Choroid plexus epithelial cell (primary cell): Measurements from ENCODE around the gene TBCA.
"Not testable (repeated sequence)": the region's sequence is repeated elsewhere in the genome, so short reads cannot be mapped to it uniquely, and the experiment has no call there.

Source experiments
- DNase-seq: peaks from one replicate; pipeline ENCODE4 v3.0.0-alpha.2; 2010; ENCODE audit warnings: low read depth
- H3K4me3 ChIP-seq: 2 replicates; pipeline ENCODE4 v1.5.1; 2011; ENCODE audit warnings: low read depth, mild to moderate bottlenecking, control low read depth, low read length, moderate library complexity
- TF ChIP-seq, protein P1 (sequence below): conservative IDR thresholded peaks from 2 replicates; pipeline ENCODE4 v1.5.1; 2011; ENCODE audit warnings: low read depth, mild to moderate bottlenecking, control low read depth, inconsistent platforms, low read length, moderate library complexity

TBCA gene

DNA sequence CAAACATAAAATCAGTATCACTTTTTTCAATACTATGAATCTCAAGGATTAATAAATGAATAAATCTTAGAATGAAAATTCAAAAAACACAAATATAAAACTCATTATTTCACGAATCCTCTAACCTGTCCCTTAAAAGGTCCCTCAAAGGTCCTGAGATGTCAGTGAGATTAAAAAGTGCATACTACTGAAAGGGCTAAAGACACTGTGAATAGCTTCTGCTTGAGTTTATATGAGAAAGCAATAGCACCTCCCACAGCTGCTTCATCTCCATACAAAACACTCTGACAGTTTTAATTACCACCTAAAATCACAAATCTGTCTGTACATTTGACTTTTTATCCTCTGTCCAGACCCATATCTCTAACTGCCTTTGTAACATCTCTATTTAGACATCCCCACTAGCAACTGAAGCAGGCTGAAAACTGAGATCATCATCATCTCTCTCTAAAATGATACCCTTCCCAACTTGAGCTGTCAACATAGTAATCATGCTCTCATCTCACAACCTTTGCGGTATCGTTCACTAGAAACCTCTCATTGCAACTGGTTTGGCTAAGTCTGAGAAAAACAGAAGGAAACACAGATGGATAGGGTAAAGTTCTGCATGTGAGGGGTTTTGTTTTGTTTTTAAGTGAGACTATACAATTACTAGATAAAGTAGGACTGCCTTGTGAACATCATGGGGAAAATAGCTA lies 56.3 kb downstream of the TBCA start:
- DNase-seq = no peak
- TF ChIP-seq, protein P1, sequence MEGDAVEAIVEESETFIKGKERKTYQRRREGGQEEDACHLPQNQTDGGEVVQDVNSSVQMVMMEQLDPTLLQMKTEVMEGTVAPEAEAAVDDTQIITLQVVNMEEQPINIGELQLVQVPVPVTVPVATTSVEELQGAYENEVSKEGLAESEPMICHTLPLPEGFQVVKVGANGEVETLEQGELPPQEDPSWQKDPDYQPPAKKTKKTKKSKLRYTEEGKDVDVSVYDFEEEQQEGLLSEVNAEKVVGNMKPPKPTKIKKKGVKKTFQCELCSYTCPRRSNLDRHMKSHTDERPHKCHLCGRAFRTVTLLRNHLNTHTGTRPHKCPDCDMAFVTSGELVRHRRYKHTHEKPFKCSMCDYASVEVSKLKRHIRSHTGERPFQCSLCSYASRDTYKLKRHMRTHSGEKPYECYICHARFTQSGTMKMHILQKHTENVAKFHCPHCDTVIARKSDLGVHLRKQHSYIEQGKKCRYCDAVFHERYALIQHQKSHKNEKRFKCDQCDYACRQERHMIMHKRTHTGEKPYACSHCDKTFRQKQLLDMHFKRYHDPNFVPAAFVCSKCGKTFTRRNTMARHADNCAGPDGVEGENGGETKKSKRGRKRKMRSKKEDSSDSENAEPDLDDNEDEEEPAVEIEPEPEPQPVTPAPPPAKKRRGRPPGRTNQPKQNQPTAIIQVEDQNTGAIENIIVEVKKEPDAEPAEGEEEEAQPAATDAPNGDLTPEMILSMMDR = no peak
- no peak overlapping the region for H3K4me3 ChIP-seq

DNA sequence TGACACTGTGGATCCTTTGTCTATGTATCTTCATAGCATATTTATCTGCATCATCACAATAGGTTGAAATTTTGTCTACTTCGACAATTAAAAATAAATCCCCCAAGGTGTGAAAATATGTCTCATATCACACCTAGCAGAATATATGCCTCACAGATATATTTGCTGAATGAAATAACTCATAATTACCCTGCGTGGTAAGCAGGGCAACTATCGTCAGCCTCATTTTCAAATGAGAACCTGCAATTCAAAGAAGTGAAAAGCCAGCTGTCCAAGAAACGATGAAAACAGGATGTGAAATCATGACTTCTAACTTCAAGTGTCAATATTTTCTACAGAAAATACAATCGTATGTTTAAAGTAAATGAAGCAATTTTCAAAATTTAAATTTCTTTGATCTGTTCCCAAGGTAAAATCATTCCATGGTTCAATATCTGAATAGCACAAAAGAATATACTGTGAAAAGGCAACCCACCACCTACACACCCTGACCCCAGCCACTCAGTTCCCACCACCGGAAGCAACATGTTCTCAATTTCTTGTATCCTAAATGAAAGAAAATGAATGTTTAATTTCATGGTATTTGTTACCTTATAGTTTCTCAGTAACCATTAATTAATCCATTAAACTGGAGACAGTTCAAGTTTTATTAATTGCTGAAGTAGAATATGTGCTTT lies 57.1 kb downstream of the TBCA start:
- TF ChIP-seq, protein P1 = no peak
- DNase-seq = no peak
- no peak overlapping the region for H3K4me3 ChIP-seq

DNA sequence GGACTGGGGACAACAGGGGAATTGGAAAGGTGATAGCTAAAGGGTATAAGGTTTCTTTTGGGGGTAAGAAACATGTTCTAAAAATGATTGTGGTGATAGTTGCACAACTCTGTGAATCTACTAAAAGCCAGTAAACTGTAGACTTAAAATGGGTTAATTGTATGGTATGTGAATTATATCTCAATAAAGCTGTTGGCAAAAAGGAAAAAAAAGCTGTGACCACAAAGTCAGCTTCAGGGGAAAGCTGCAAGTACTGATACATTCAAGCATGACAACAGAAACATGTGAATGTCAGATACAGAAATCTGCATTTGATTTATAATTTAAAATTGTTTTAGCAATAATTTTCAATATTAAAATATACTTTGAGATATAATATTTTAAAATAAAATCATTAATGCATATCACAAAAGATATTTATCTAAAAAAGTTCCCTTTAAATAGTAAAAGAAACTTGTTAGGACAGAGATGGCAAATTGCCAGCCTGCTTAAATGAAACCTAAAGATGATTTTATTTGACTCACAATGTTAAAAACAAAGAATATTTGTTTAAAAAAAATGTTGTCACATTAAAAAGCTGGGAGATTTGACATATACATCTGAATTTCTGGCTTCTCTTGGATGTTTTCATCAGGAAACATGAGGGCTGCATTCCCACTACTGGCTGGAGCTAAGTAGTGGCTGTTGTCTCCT lies 66.0 kb downstream of the TBCA start:
- TF ChIP-seq, protein P1 = no peak
- peak; percentile 30 for DNase-seq
- H3K4me3 ChIP-seq = no peak overlapping the region

DNA sequence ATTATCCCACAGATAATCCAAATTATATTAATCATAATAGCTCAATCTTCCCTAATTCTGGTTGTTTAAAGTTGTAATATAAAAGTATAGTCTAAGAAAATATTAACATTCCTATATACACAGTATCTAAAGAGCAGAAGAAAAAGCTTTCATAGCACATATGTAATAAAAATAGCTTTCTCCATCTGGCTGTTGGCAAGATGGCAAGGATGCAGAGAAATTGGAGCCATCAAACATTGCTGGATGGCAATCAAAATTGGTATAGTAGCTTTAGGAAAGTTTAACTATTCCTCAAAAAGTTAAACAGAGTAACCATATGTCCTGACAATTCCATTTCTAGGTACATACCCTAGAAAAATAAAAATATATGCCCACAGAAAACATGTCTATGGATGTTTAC lies 66.8 kb downstream of the TBCA start:
- H3K4me3 ChIP-seq = no peak overlapping the region
- TF ChIP-seq, protein P1 = no peak
- no peak for DNase-seq

DNA sequence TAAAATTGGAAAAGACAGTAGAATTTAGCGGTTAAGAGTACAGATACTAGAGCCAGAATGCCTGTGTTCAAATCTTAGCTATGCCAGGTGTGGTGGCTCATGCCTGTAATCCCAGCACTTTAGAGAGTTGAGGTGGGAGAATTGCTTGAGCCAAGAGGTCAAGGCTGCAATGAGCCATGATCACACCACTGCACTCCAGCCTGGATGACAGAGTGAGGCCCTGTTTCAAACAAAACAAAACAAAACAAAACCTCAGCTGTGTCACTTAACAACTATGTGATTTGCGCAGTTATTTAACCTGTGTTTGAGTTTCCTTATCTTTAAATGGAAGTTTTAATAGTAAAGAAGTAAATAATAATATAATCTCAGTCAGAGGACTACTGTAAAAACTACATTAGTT lies 68.3 kb downstream of the TBCA start:
- TF ChIP-seq, protein P1 = no peak
- no peak overlapping the region for H3K4me3 ChIP-seq
- DNase-seq = peak; percentile 51

DNA sequence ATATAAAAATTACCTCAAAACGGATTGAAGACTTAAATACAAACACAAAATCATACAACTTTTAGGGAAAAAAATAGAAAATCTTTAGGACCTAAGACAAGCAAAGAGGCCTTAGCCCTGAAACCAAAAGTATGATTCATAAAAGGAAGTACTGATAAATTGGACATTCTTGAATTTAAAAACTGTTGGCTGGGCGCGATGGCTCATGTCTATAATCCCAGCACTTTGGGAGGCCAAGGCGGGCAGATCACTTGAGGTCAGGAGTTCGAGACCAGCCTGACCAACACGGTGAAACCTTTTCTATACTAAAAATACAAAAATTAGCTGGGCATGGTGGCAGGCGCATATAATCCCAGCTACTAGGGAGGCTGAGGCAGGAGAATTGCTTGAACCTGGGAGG lies 76.6 kb downstream of the TBCA start:
- peak; percentile 53 for DNase-seq
- not testable (repeated sequence) for H3K4me3 ChIP-seq

DNA sequence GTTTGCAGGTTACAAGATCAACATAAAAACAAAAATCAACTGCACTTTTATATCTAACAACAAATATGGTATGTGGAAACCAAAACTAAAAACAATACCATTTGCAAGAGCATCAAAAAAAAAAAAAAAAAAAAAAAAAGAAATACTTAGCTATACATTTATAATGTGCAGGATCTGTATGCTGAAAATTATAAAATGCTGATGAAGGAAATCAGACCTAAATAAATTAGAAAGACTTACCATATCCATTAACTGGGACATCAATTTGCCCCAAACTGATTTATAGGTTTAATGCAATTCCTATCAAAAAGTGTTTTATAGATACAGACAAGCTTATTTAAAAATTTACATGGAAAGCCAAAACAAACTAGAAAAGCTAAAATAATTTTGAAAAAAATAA lies 77.2 kb downstream of the TBCA start:
- TF ChIP-seq, protein P1 = no peak
- DNase-seq = no peak
- no peak overlapping the region for H3K4me3 ChIP-seq
